GM19395 (cell line): Measurements from ENCODE around the gene ANGPTL2.
"Not testable (repeated sequence)": the region's sequence is repeated elsewhere in the genome, so short reads cannot be mapped to it uniquely, and the experiment has no call there.

ENCODE experiments used
- ATAC-seq: cut with Tn5 transposase; IDR thresholded peaks from one replicate; pipeline ENCODE4 v1.9.1; 2021; ENCODE audit warnings: mild to moderate bottlenecking, moderate library complexity; ENCODE audit not compliant: unreplicated experiment

ANGPTL2 gene

GRCh38 chr9:127154390-127155191 lies 32.2 kb upstream of the ANGPTL2 start:
- ATAC-seq = no peak

- ATAC-seq = no peak
Observed at GRCh38 chr9:127154003-127154389, 31.6 kb upstream of the ANGPTL2 start.

- no peak for ATAC-seq
Observed at GRCh38 chr9:127153501-127153900, 31.1 kb upstream of the ANGPTL2 start.

- no peak for ATAC-seq
Observed at GRCh38 chr9:127149463-127150390, 27.3 kb upstream of the ANGPTL2 start.

- no peak for ATAC-seq
Observed at GRCh38 chr9:127149010-127149409, 26.6 kb upstream of the ANGPTL2 start.

GRCh38 chr9:127148014-127148413 lies 25.6 kb upstream of the ANGPTL2 start:
- ATAC-seq = no peak

GRCh38 chr9:127147251-127147650 lies 24.8 kb upstream of the ANGPTL2 start:
- ATAC-seq = no peak

- ATAC-seq = not testable (repeated sequence)
Observed at GRCh38 chr9:127146841-127147240, 24.4 kb upstream of the ANGPTL2 start.

GRCh38 chr9:127144670-127145445 lies 22.4 kb upstream of the ANGPTL2 start:
- ATAC-seq = no peak

GRCh38 chr9:127143920-127144465 lies 21.6 kb upstream of the ANGPTL2 start:
- ATAC-seq = no peak

GRCh38 chr9:127142931-127143464 lies 20.6 kb upstream of the ANGPTL2 start:
- ATAC-seq = no peak

- ATAC-seq = no peak
Observed at GRCh38 chr9:127142291-127142690, 19.9 kb upstream of the ANGPTL2 start.

GRCh38 chr9:127140842-127141675 lies 18.6 kb upstream of the ANGPTL2 start:
- ATAC-seq = no peak

- ATAC-seq = no peak
Observed at GRCh38 chr9:127140181-127140580, 17.7 kb upstream of the ANGPTL2 start.

GRCh38 chr9:127139775-127140174 lies 17.3 kb upstream of the ANGPTL2 start:
- ATAC-seq = no peak

- ATAC-seq = no peak
Observed at GRCh38 chr9:127139071-127139731, 16.8 kb upstream of the ANGPTL2 start.

GRCh38 chr9:127138444-127138843 lies 16.0 kb upstream of the ANGPTL2 start:
- no peak for ATAC-seq

- no peak for ATAC-seq
Observed at GRCh38 chr9:127137640-127138360, 15.4 kb upstream of the ANGPTL2 start.
